H1 (cell line): ENCODE measurements around the gene SH2B2. TPM values are rescaled to one million over a fixed set of nuclear protein-coding genes. Genes with fewer than 3 reads are reported as not detected.

Experiments used
- ATF2 ChIP-seq: IDR thresholded peaks from 2 replicates; pipeline ENCODE4 v1.6.1; 2012; ENCODE audit warnings: low read length, inconsistent platforms
- BRCA1 ChIP-seq: IDR thresholded peaks from 2 replicates; pipeline ENCODE4 v1.6.1; 2012; ENCODE audit warnings: low read depth, low read length, improper control_type of control experiment
- CHD1 ChIP-seq: IDR thresholded peaks from 2 replicates; pipeline ENCODE4 v1.6.1; 2012; ENCODE audit warnings: low read depth, low read length, improper control_type of control experiment
- CHD7 ChIP-seq: fragments of 300-600 bp; sonication (generic); IDR thresholded peaks from 2 replicates; pipeline ENCODE4 v1.7.1; 2012; ENCODE audit warnings: low read length, moderate library complexity, mild to moderate bottlenecking, inconsistent platforms; ENCODE audit not compliant: insufficient replicate concordance
- MAX ChIP-seq: IDR thresholded peaks from 2 replicates; pipeline ENCODE4 v1.6.1; 2012; ENCODE audit warnings: inconsistent platforms
- RBBP5 ChIP-seq: IDR thresholded peaks from 2 replicates; pipeline ENCODE4 v1.7.1; 2012; ENCODE audit warnings: low read depth, mild to moderate bottlenecking, inconsistent platforms, low read length, moderate library complexity, borderline replicate concordance
- RNF2 ChIP-seq: fragments of 200-900, 300-1000 bp; sonication (generic); IDR thresholded peaks from 2 replicates; pipeline ENCODE4 v1.7.1; 2016; ENCODE audit warnings: borderline replicate concordance, low read depth, mild to moderate bottlenecking, antibody characterized with exemption, low read length; ENCODE audit not compliant: poor library complexity, severe bottlenecking; ENCODE audit errors: missing control alignments
- polyA plus RNA-seq, 7 experiments: library from polyadenylated mRNA; depleted of rRNA in 3 of 7; stranded (reverse) in 5 of 7; unstranded in 2 of 7; fragments of >200 nt in 5 of 7; fragments of 200-250 nt in 2 of 7; gene quantifications; 1 replicate in 5 of 7; 2 replicates in 1 of 7; 4 replicates in 1 of 7; pipeline versions ENCODE4 v1.2.1 to v1.2.3, GENCODE V29; 2011 to 2013; ENCODE audit warnings: missing spikeins in 2 of 7, mixed read lengths in 2 of 7
- total RNA-seq: library from RNA; stranded (reverse); fragmentation: NEBNext Ultra II Directional; extraction: Animal tissue kit (Norgen Biotek cat#: 25700); gene quantifications from 2 replicates; pipeline ENCODE4 v1.2.1, GENCODE V29; 2021

SH2B2 gene
- total and polyA plus RNA-seq, 2 of the 8 experiments (the other 6 are each of a cell fraction or from before 2014, with no cell fraction given), result 11.5 to 18.7 TPM

GRCh38 chr7:102287111-102287980 is 678 bp downstream of the SH2B2 start (continued):
- TF ChIP-seq RNF2 (no peak), RBBP5 (no peak), CHD7 (no peak), ATF2 (0 out of 2 replicates have a peak, but pooled peaks have one; percentile 27), BRCA1 (no peak), CHD1 (no peak), MAX (no peak)
